SK-N-SH treated with all-trans-retinoic acid at 6 μM for 48 hours (cell line): ENCODE results near the gene KCTD1.

Experiments
- OSR1 ChIP-seq: fragments of 250-450 bp; sonication (Bioruptor Pico); IDR thresholded peaks from 2 replicates; pipeline ENCODE4 v1.8.0; 2022; ENCODE audit warnings: moderate library complexity, mild to moderate bottlenecking, inconsistent platforms
- RARB ChIP-seq: fragments of 250-450 bp; sonication (Bioruptor Pico); IDR thresholded peaks from 2 replicates; pipeline ENCODE4 v1.8.0; 2021; ENCODE audit warnings: mild to moderate bottlenecking, moderate library complexity
- TCF4 ChIP-seq: fragments of 250-450 bp; sonication (Bioruptor Pico); IDR thresholded peaks from 2 replicates; pipeline ENCODE4 v1.8.0; 2021; ENCODE audit warnings: mild to moderate bottlenecking, moderate library complexity, borderline replicate concordance
- ZFP30 ChIP-seq: fragments of 450-650 bp; formaldehyde crosslinking; IDR thresholded peaks from 2 replicates; pipeline ENCODE4 v1.5.0; 2022; ENCODE audit warnings: mild to moderate bottlenecking, moderate library complexity
- TF ChIP-seq, protein P1 (sequence below): fragments of 250-450 bp; sonication (Bioruptor Pico); IDR thresholded peaks from 2 replicates; pipeline ENCODE4 v1.8.0; 2021; ENCODE audit warnings: low read depth, mild to moderate bottlenecking, moderate library complexity, borderline replicate concordance

DNA sequence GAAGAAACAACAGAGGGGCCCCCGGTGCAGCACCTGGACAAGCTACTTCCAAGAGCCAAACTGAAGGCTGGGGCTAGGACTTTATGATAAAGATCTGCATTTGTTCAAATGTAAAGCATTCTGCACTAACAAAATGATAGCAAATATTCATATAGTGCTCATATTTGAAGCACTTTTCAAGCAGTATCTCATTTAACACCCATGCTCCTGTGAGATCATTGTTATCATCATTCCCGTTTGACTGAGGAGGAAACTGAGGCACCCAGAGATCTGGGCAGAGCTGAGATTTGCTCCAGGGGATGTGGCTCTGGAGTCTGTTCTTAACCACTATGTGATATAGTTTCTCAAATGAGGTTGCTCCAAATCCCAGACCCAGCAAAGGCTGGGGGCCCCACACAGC is 9.8 kb downstream of the KCTD1 start:
- TF ChIP-seq, protein P1, sequence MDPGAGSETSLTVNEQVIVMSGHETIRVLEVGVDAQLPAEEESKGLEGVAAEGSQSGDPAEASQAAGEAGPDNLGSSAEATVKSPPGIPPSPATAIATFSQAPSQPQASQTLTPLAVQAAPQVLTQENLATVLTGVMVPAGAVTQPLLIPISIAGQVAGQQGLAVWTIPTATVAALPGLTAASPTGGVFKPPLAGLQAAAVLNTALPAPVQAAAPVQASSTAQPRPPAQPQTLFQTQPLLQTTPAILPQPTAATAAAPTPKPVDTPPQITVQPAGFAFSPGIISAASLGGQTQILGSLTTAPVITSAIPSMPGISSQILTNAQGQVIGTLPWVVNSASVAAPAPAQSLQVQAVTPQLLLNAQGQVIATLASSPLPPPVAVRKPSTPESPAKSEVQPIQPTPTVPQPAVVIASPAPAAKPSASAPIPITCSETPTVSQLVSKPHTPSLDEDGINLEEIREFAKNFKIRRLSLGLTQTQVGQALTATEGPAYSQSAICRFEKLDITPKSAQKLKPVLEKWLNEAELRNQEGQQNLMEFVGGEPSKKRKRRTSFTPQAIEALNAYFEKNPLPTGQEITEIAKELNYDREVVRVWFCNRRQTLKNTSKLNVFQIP (CRISPR knock-in tag) = no peak
- TF ChIP-seq ZFP30 (CRISPR knock-in tag) = no peak
- TF ChIP-seq RARB (CRISPR knock-in tag) = no peak
- no peak for TF ChIP-seq OSR1 (CRISPR knock-in tag)
- TF ChIP-seq TCF4 (CRISPR knock-in tag) = no peak
